Thyroid gland (tissue), 4 donors: Measurements from ENCODE around the gene FAM169A. TPM values are rescaled to one million over a fixed set of nuclear protein-coding genes. Genes with fewer than 3 reads are reported as not detected.
"Not testable (repeated sequence)": the region's sequence is repeated elsewhere in the genome, so short reads cannot be mapped to it uniquely, and the experiment has no call there.

Experiments
- DNase-seq, 2 donors: peaks; one replicate each; pipeline ENCODE4 v3.0.0-alpha.2; 2019
- H3K27ac ChIP-seq, 3 donors: fragments of 200-600 bp; sonication (generic); 1 replicate in 2 of 3; 2 replicates in 1 of 3; pipeline ENCODE4 v1.5.1; 2016 to 2019; ENCODE audit warnings: mild to moderate bottlenecking in 1 of 3, moderate library complexity in 1 of 3
- H3K27me3 ChIP-seq: fragments of 200-600 bp; sonication (generic); one replicate; pipeline ENCODE4 v1.5.1; 2019
- H3K36me3 ChIP-seq, 2 donors: fragments of 200-600 bp; sonication (generic); one replicate each; pipeline ENCODE4 v1.5.1; 2016 to 2019
- H3K4me1 ChIP-seq, 2 donors: fragments of 200-600 bp; sonication (generic); one replicate each; pipeline ENCODE4 v1.5.1; 2017 to 2019
- H3K4me3 ChIP-seq, 3 donors: fragments of 200-600 bp; sonication (generic); replicated peaks in 1 of 3; 1 replicate in 2 of 3; 2 replicates in 1 of 3; pipeline ENCODE4 v1.5.1; 2016; ENCODE audit warnings: mild to moderate bottlenecking in 1 of 3
- H3K9me3 ChIP-seq: fragments of 200-600 bp; sonication (generic); one replicate; pipeline ENCODE4 v1.5.1; 2017
- CTCF ChIP-seq, 6 experiments: fragments of 200-600 bp in 3 of 6; fragments of 450-650 bp in 3 of 6; sonication (generic) in 3 of 6; IDR thresholded peaks; one replicate each; pipeline ENCODE4 v1.5.1; 2016 to 2019; ENCODE audit warnings: antibody characterized with exemption in 6 of 6, mild to moderate bottlenecking in 2 of 6, inconsistent platforms in 1 of 6, moderate library complexity in 1 of 6
- POLR2A ChIP-seq, 2 donors: fragments of 450-650 bp; IDR thresholded peaks; one replicate each; pipeline ENCODE4 v1.6.1; 2017; ENCODE audit warnings: antibody characterized with exemption in 2 of 2, mild to moderate bottlenecking in 2 of 2, moderate library complexity in 1 of 2
- WGBS, 2 donors: methylation state at CpG; one replicate each; pipeline ENCODE4 v1.1.5; 2017; 5-methylcytosine and 5-hydroxymethylcytosine counted together
- intact Hi-C: fragments of 100-400 bp; cut with DNase I; formaldehyde crosslinking; loops from one replicate; pipeline ENCODE4 v1.15.1; 2023
- total RNA-seq, 4 donors: library from RNA; depleted of rRNA; stranded (reverse); fragments of >200 nt; gene quantifications; one replicate each; pipeline ENCODE4 v1.2.3, GENCODE V29; 2016

FAM169A gene
- total RNA-seq, 4 donors from 2014 or later = 12.9 to 45.0 (median 27.5) TPM

GRCh38 chr5:74765929-74766328 is 100.3 kb downstream of the FAM169A start:
- DNase-seq = no peak
- Histone ChIP-seq H3K27me3 (no peaks in the 10 kb centered on the region), H3K9me3 (no peaks in the 10 kb centered on the region), H3K4me3 (peak overlapping the region in 2 of 3 donors; percentile 73 to 87), H3K27ac (no peak overlapping the region), H3K36me3 (peaks cover 19 to 20% of the 10 kb centered on the region in 2 donors), H3K4me1 (peaks cover 19 to 25% of the 10 kb centered on the region in 2 donors)
- TF ChIP-seq CTCF (IDR thresholded peaks at IDR 0.05) (no peak), POLR2A (IDR thresholded peaks at IDR 0.05) (no peak)
- WGBS, 2 donors = 67 to 72% methylated on average over 23 to 27 of the region's 27 CpGs
- intact Hi-C loops = loop anchor here (5.0 kb wide), 1 partner anchor 151 kb away; no protein-coding TSS in a partner anchor

DNA sequence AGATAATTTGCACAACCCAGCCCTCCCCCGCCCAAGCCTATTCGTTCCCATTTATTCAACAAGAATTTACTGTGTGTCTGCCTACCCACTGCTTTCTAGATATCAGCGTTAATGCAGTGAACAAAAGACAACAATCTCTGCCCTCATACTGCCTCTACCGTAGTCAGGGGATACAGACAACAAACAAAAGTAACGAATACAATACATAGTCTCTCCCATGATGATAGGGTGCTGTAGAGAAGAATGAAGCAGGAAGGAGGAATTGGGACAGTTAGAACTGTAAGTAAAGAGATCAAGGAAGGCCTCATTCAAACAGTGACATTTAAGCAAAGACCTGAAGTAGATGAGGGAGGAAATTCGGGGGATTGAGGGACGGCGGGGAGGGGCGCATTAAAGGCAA is 101.0 kb downstream of the FAM169A start:
- intact Hi-C loops = loop anchor here (5.0 kb wide), 1 partner anchor 152 kb away; no protein-coding TSS in a partner anchor
- H3K4me3 ChIP-seq = no peak overlapping the region
- H3K27ac ChIP-seq = no peak overlapping the region
- peaks cover 11 to 13% of the 10 kb centered on the region in 2 donors for H3K36me3 ChIP-seq
- H3K9me3 ChIP-seq = no peaks in the 10 kb centered on the region
- TF ChIP-seq CTCF (IDR thresholded peaks at IDR 0.05) (no peak), POLR2A (IDR thresholded peaks at IDR 0.05) (no peak)
- WGBS, 2 donors = 77 to 79% methylated on average over 9 of the region's 9 CpGs
- no peak for DNase-seq
- peaks cover 19 to 25% of the 10 kb centered on the region in 2 donors for H3K4me1 ChIP-seq
- H3K27me3 ChIP-seq = no peaks in the 10 kb centered on the region

DNA sequence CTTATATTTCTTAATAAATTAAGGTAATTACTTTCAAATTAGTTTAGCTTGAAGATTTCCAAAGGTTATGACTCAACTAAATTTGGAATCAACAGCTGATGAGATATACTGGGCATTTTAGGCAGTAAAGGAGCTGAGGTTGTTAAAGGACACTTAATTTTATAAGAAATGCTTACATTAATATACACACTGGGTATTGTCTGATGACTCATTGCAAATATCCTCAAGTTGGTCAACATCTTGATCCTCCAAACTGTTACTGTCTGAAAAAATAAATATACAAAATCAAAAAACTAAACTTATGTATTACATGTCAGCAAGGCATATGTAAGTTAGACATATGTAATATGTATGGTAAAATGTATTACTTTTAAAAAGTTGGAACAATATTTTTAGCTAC is 102.7 kb downstream of the FAM169A start:
- no peak overlapping the region for H3K4me3 ChIP-seq
- TF ChIP-seq CTCF (IDR thresholded peaks at IDR 0.05) (no peak), POLR2A (IDR thresholded peaks at IDR 0.05) (no peak)
- H3K27me3 ChIP-seq = no peaks in the 10 kb centered on the region
- no peaks in the 10 kb centered on the region for H3K9me3 ChIP-seq
- H3K27ac ChIP-seq = no peak overlapping the region
- H3K4me1 ChIP-seq = peaks cover 19 to 25% of the 10 kb centered on the region in 2 donors
- no peak for DNase-seq
- peaks cover 3 to 5% of the 10 kb centered on the region in 2 donors for H3K36me3 ChIP-seq
- intact Hi-C loops = no loop called here

GRCh38 chr5:74762599-74762998 is 103.6 kb downstream of the FAM169A start:
- no peaks in the 10 kb centered on the region for H3K9me3 ChIP-seq
- H3K27ac ChIP-seq = no peak overlapping the region
- peaks cover 12 to 17% of the 10 kb centered on the region in 2 donors for H3K4me1 ChIP-seq
- no peaks in the 10 kb centered on the region for H3K27me3 ChIP-seq
- intact Hi-C loops = no loop called here
- H3K4me3 ChIP-seq = no peak overlapping the region
- peaks cover 8 to 11% of the 10 kb centered on the region in 2 donors for H3K36me3 ChIP-seq
- no peak for TF ChIP-seq POLR2A (IDR thresholded peaks at IDR 0.05)
- WGBS, 2 donors = 96 to 97% methylated on average over 2 of the region's 2 CpGs
- DNase-seq = no peak

- no peak overlapping the region for H3K27ac ChIP-seq
- DNase-seq = no peak
- intact Hi-C loops = no loop called here
- peaks cover 14 to 21% of the 10 kb centered on the region in 2 donors for H3K36me3 ChIP-seq
- H3K27me3 ChIP-seq = no peaks in the 10 kb centered on the region
- H3K4me1 ChIP-seq = peaks cover 11 to 17% of the 10 kb centered on the region in 2 donors
- TF ChIP-seq CTCF (IDR thresholded peaks at IDR 0.05) (no peak), POLR2A (IDR thresholded peaks at IDR 0.05) (no peak)
- no peak overlapping the region for H3K4me3 ChIP-seq
- WGBS, 2 donors = 88 to 93% methylated on average over 1 of the region's 1 CpG
- H3K9me3 ChIP-seq = no peaks in the 10 kb centered on the region
Observed at GRCh38 chr5:74761241-74761640, 104.9 kb downstream of the FAM169A start.

DNA sequence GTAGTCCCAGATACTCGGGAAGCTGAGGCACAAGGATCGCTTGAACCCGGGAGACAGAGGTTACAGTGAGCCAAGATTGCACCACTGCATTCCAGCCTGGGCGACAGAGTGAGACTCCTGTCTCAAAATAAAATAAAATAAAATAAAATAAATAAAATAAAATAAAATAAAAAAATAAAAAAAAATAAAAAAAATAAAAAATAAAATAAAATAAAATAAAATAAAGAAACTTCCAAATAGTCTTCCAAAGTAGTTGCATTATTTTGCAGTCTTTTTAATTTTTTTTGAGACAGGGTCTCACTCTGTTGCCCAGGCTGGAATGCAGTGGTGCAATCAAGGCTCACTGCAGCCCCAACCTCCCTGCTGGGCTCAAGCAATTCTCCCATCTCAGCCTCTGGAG is 117.4 kb downstream of the FAM169A start:
- H3K4me1 ChIP-seq, H3K27me3 ChIP-seq, H3K9me3 ChIP-seq, intact Hi-C loops, H3K4me3 ChIP-seq, H3K27ac ChIP-seq, DNase-seq: not testable (repeated sequence)
- 96 to 97% methylated on average over 4 of the region's 4 CpGs for WGBS, 2 donors
- H3K36me3 ChIP-seq = peaks cover 23 to 29% of the 10 kb centered on the region in 2 donors
